ENCODE results near the gene E2F4.

- no peak for TF ChIP-seq ZNF274 (IDR thresholded peaks at IDR 0.05; ENCODE audit: low read depth, low read length)
- TF ChIP-seq SUZ12 (IDR thresholded peaks at IDR 0.05; ENCODE audit: extremely low read depth, insufficient read depth, insufficient read length) = no peak
- TF ChIP-seq YY1 (IDR thresholded peaks at IDR 0.05; ENCODE audit: insufficient read depth, insufficient read length) = no peak
Measured at GRCh38 chr16:67148221-67148620, 43.7 kb upstream of the E2F4 start.

Measured in NT2/D1 (cell line).